Smooth muscle cell (in vitro differentiated cells): ENCODE measurements around the gene ANKRD28. TPM values are rescaled to one million over a fixed set of nuclear protein-coding genes. Genes with fewer than 3 reads are reported as not detected.

Experiments
- DNase-seq: peaks from one replicate; lab custom pipeline; 2025; ENCODE audit not compliant: unreplicated experiment; lab: John Stamatoyannopoulos, UW
- H2AFZ ChIP-seq: fragments of 200-600 bp; sonication (generic); 2 replicates; pipeline ENCODE4 v1.6.0; 2016; ENCODE audit warnings: antibody characterized with exemption, low read depth, mild to moderate bottlenecking
- H3F3A ChIP-seq: fragments of 200-600 bp; sonication (generic); 2 replicates; pipeline ENCODE4 v1.6.0; 2017; ENCODE audit warnings: antibody characterized with exemption, low read depth
- H3K27ac ChIP-seq: fragments of 200-600 bp; sonication (generic); 2 replicates; pipeline ENCODE4 v1.5.1; 2016; ENCODE audit warnings: low read depth, mild to moderate bottlenecking
- H3K27me3 ChIP-seq: fragments of 200-600 bp; sonication (generic); 2 replicates; pipeline ENCODE4 v1.6.1; 2016; ENCODE audit warnings: low read depth, mild to moderate bottlenecking
- H3K36me3 ChIP-seq: fragments of 200-600 bp; sonication (generic); 2 replicates; pipeline ENCODE4 v1.5.1; 2016; ENCODE audit warnings: low read depth
- H3K4me1 ChIP-seq: fragments of 200-600 bp; sonication (generic); 2 replicates; pipeline ENCODE4 v1.5.1; 2016; ENCODE audit warnings: low read depth
- H3K4me2 ChIP-seq: fragments of 200-600 bp; sonication (generic); 2 replicates; pipeline ENCODE4 v1.6.0; 2016; ENCODE audit warnings: mild to moderate bottlenecking
- H3K4me3 ChIP-seq: fragments of 200-600 bp; sonication (generic); 2 replicates; pipeline ENCODE4 v1.5.1; 2016; ENCODE audit warnings: mild to moderate bottlenecking
- H3K79me2 ChIP-seq: fragments of 200-600 bp; sonication (generic); 2 replicates; pipeline ENCODE4 v1.6.0; 2016; ENCODE audit warnings: low read depth, mild to moderate bottlenecking
- H3K9ac ChIP-seq: fragments of 200-600 bp; sonication (generic); 2 replicates; pipeline ENCODE4 v1.6.0; 2016; ENCODE audit warnings: low read depth
- H3K9me3 ChIP-seq: fragments of 200-600 bp; sonication (generic); replicated peaks from 2 replicates; pipeline ENCODE4 v1.5.1; 2016; ENCODE audit warnings: low read depth
- H4K20me1 ChIP-seq: fragments of 200-600 bp; sonication (generic); 2 replicates; pipeline ENCODE4 v1.6.0; 2016; ENCODE audit warnings: low read depth
- CTCF ChIP-seq: fragments of 200-600 bp; sonication (generic); IDR thresholded peaks from 2 replicates; pipeline ENCODE4 v1.5.1; 2017; ENCODE audit warnings: borderline replicate concordance, mild to moderate bottlenecking, antibody characterized with exemption; ENCODE audit not compliant: insufficient read depth, poor library complexity, severe bottlenecking
- WGBS: methylation state at CpG from one replicate; pipeline ENCODE4 v1.1.7; 2016; ENCODE audit warnings: low lambda C conversion rate; 5-methylcytosine and 5-hydroxymethylcytosine counted together
- polyA plus RNA-seq: library from polyadenylated mRNA; unstranded; fragments of >200 nt; fragmentation: Nextera tagmentation; extraction: Ambion mirVana; gene quantifications from 2 replicates; pipeline ENCODE4 v1.2.1, GENCODE V29; 2016
- total RNA-seq: library from RNA; depleted of rRNA; stranded (reverse); fragments of >200 nt; gene quantifications from 2 replicates; pipeline ENCODE4 v1.2.3, GENCODE V29; 2014

The ANKRD28 gene
- total and polyA plus RNA-seq, 2 experiments from 2014 or later, result 11.8 to 35.7 TPM

- H3K9me3 ChIP-seq, result no peaks in the 10 kb centered on the region
- 8% methylated on average over 5 of the region's 5 CpGs for WGBS
- H3K4me1 ChIP-seq, result peaks cover 60% of the 10 kb centered on the region
- H3K36me3 ChIP-seq, result peaks cover under 1% of the 10 kb centered on the region
- TF ChIP-seq CTCF, result no peak
- peaks cover 53% of the 10 kb centered on the region for H3K79me2 ChIP-seq
- peaks cover 10% of the 10 kb centered on the region for H3F3A ChIP-seq
- no peak overlapping the region for H2AFZ ChIP-seq
- H3K4me2 ChIP-seq, result peak overlapping the region; percentile 98
- DNase-seq, result no peak
- H3K27ac ChIP-seq, result peak overlapping the region; percentile 99
- H4K20me1 ChIP-seq, result no peaks in the 10 kb centered on the region
- H3K4me3 ChIP-seq, result peak overlapping the region; percentile 54
- no peaks in the 10 kb centered on the region for H3K27me3 ChIP-seq
- H3K9ac ChIP-seq, result peak overlapping the region; percentile 96
These were observed 773 bp downstream of the ANKRD28 start for GRCh38 chr3:15796771-15797641.

- Histone ChIP-seq H4K20me1 (no peaks in the 10 kb centered on the region), H3K36me3 (peaks cover 7% of the 10 kb centered on the region), H3K4me2 (peak overlapping the region; percentile 98), H3K9ac (peak overlapping the region; percentile 96), H3K79me2 (peaks cover 59% of the 10 kb centered on the region), H3F3A (peaks cover 10% of the 10 kb centered on the region), H3K27me3 (no peaks in the 10 kb centered on the region), H3K27ac (peak overlapping the region; percentile 99), H3K4me3 (peak overlapping the region; percentile 54), H2AFZ (no peak overlapping the region), H3K4me1 (peaks cover 60% of the 10 kb centered on the region), H3K9me3 (no peaks in the 10 kb centered on the region)
- WGBS, result 9% methylated on average over 2 of the region's 2 CpGs
- no peak for TF ChIP-seq CTCF
- DNase-seq, result no peak
These were observed 1.4 kb downstream of the ANKRD28 start for GRCh38 chr3:15796331-15796730.

GRCh38 chr3:15795651-15796308 lies 2.0 kb downstream of the ANKRD28 start:
- H3K4me1 ChIP-seq, result peaks cover 57% of the 10 kb centered on the region
- H3K27ac ChIP-seq, result peak overlapping the region; percentile 99
- H2AFZ ChIP-seq, result no peak overlapping the region
- H3K36me3 ChIP-seq, result peaks cover 12% of the 10 kb centered on the region
- no peak for TF ChIP-seq CTCF
- peaks cover 10% of the 10 kb centered on the region for H3F3A ChIP-seq
- H3K9me3 ChIP-seq, result no peaks in the 10 kb centered on the region
- peak overlapping the region; percentile 98 for H3K4me2 ChIP-seq
- DNase-seq, result no peak
- peak overlapping the region; percentile 54 for H3K4me3 ChIP-seq
- H4K20me1 ChIP-seq, result no peaks in the 10 kb centered on the region
- WGBS, result 52% methylated on average over 4 of the region's 4 CpGs
- H3K9ac ChIP-seq, result peak overlapping the region; percentile 96
- H3K79me2 ChIP-seq, result peaks cover 59% of the 10 kb centered on the region
- H3K27me3 ChIP-seq, result no peaks in the 10 kb centered on the region
